Naive thymus-derived CD4-positive, alpha-beta T cell (primary cell): ENCODE measurements around the gene UBIAD1. TPM values are rescaled to one million over a fixed set of nuclear protein-coding genes. Genes with fewer than 3 reads are reported as not detected.

Experiments
- ATAC-seq: fragments of 150-1000 bp; cut with Tn5 transposase; 2 replicates; pipeline ENCODE4 v1.10.0; 2021; ENCODE audit warnings: mild to moderate bottlenecking, moderate library complexity
- CTCF ChIA-PET: fragments of 350-600 bp; sonication (Branson Sonifier 250); formaldehyde crosslinking; loops from one replicate; lab custom pipeline; 2021; ENCODE audit warnings: antibody characterized with exemption; lab: Charles Lee
- POLR2A ChIA-PET: fragments of 350-600 bp; sonication (Branson Sonifier 250); formaldehyde crosslinking; loops from one replicate; lab custom pipeline; 2021; ENCODE audit warnings: antibody characterized with exemption, inconsistent platforms; lab: Charles Lee
- DNase-seq, 9 donors: peaks; one replicate each; pipeline versions ENCODE4 v3.0.0 to v3.0.0-alpha.2; 2020 to 2022; ENCODE audit warnings: mixed read lengths in 1 of 9
- H3K27ac ChIP-seq: one replicate; pipeline ENCODE4 v1.7.0; 2013; ENCODE audit warnings: mild to moderate bottlenecking, low read depth, low read length, moderate library complexity
- H3K27me3 ChIP-seq, 2 donors: one replicate each; pipeline ENCODE4 v1.7.0; 2013; ENCODE audit warnings: low read length in 2 of 2, mild to moderate bottlenecking in 2 of 2, moderate library complexity in 2 of 2; ENCODE audit not compliant: control insufficient read depth in 2 of 2, insufficient read depth in 2 of 2
- H3K36me3 ChIP-seq, 3 experiments: 1 replicate in 2 of 3; 2 replicates in 1 of 3; pipeline ENCODE4 v1.7.0; 2013; ENCODE audit warnings: low read length in 3 of 3, mild to moderate bottlenecking in 3 of 3, moderate library complexity in 1 of 3; ENCODE audit not compliant: insufficient read depth in 3 of 3, control insufficient read depth in 2 of 3
- H3K4me1 ChIP-seq, 2 donors: one replicate each; pipeline ENCODE4 v1.7.0; 2013; ENCODE audit warnings: low read length in 2 of 2, mild to moderate bottlenecking in 2 of 2, moderate library complexity in 1 of 2; ENCODE audit not compliant: control insufficient read depth in 2 of 2, insufficient read depth in 2 of 2
- H3K4me3 ChIP-seq: 2 replicates; pipeline ENCODE4 v1.7.0; 2013; ENCODE audit warnings: mild to moderate bottlenecking, low read length
- H3K9me3 ChIP-seq, 3 experiments: 1 replicate in 2 of 3; 2 replicates in 1 of 3; pipeline ENCODE4 v1.7.0; 2013; ENCODE audit warnings: low read length in 3 of 3; ENCODE audit not compliant: control insufficient read depth in 2 of 3
- H3K27ac Mint-ChIP-seq, 9 donors: one replicate each; pipeline ENCODE4 v1.8.0; 2020 to 2022; ENCODE audit warnings: mixed read lengths in 9 of 9, mild to moderate bottlenecking in 8 of 9, moderate library complexity in 5 of 9, inconsistent platforms in 2 of 9
- H3K27me3 Mint-ChIP-seq, 5 donors: one replicate each; pipeline ENCODE4 v1.8.0; 2021 to 2022; ENCODE audit warnings: mixed read lengths in 5 of 5, mild to moderate bottlenecking in 1 of 5
- H3K36me3 Mint-ChIP-seq, 5 donors: one replicate each; pipeline ENCODE4 v1.8.0; 2020 to 2022; ENCODE audit warnings: mixed read lengths in 5 of 5, mild to moderate bottlenecking in 3 of 5, inconsistent platforms in 1 of 5
- H3K4me1 Mint-ChIP-seq, 7 donors: one replicate each; pipeline ENCODE4 v1.8.0; 2020 to 2022; ENCODE audit warnings: mixed read lengths in 7 of 7, mild to moderate bottlenecking in 3 of 7, inconsistent platforms in 1 of 7
- H3K4me3 Mint-ChIP-seq, 10 donors: one replicate each; pipeline ENCODE4 v1.8.0; 2020 to 2022; ENCODE audit warnings: mild to moderate bottlenecking in 10 of 10, mixed read lengths in 10 of 10, moderate library complexity in 6 of 10, inconsistent platforms in 2 of 10
- H3K9me3 Mint-ChIP-seq, 11 donors: one replicate each; pipeline ENCODE4 v1.8.0; 2020 to 2022; ENCODE audit warnings: mixed read lengths in 11 of 11, mild to moderate bottlenecking in 4 of 11, inconsistent platforms in 1 of 11, moderate library complexity in 1 of 11
- intact Hi-C, 2 donors: fragments of 100-400 bp; cut with micrococcal nuclease; formaldehyde crosslinking; loops; one replicate each; pipeline ENCODE4 v1.15.1; 2023
- polyA plus RNA-seq, 2 donors: library from polyadenylated mRNA; unstranded; fragments of 300-500 nt; fragmentation: Illumina TruSeq; gene quantifications; one replicate each; pipeline ENCODE4 v1.2.3, GENCODE V29; 2021
- total RNA-seq, 6 experiments: library from RNA in 5 of 6; stranded (reverse) in 5 of 6; gene quantifications; 1 replicate in 5 of 6; 2 replicates in 1 of 6; pipeline ENCODE4 v1.2.3 and lab custom pipeline; 2021 to 2026

Gene UBIAD1
- total and polyA plus RNA-seq, 7 experiments from 2014 or later, result 21.7 to 60.9 (median 38.3) TPM

- no peak for DNase-seq
- no peak for ATAC-seq
- Histone ChIP-seq H3K9me3 (no peaks in the 10 kb centered on the region), H3K27ac (no peak overlapping the region), H3K4me1 (peaks cover 0 to 5% of the 10 kb centered on the region in 2 donors), H3K27me3 (no peaks in the 10 kb centered on the region), H3K36me3 (no peaks in the 10 kb centered on the region), H3K4me3 (no peak overlapping the region)
- Mint-ChIP-seq H3K27ac (peak overlapping the region in 1 of 9 donors; percentile 47), H3K27me3 (peaks cover 0 to 7% (median 2%) of the 10 kb centered on the region in 5 donors), H3K9me3 (no peaks in the 10 kb centered on the region), H3K4me1 (peaks cover 2 to 8% (median 6%) of the 10 kb centered on the region in 7 donors), H3K4me3 (no peak overlapping the region), H3K36me3 (no peaks in the 10 kb centered on the region)
- CTCF ChIA-PET, result interaction anchor here (1.1 to 1.2 kb wide), 2 partner anchors 14 to 324 kb away, joined by 4 to 5 read pairs; no protein-coding TSS in a partner anchor
- POLR2A ChIA-PET, result no interaction called here
- intact Hi-C loops, result loop anchor here in 1 of 2 donors (2.0 kb wide), 1 partner anchor 75 kb away; no protein-coding TSS in a partner anchor
These were observed 48.9 kb downstream of the UBIAD1 start for GRCh38 chr1:11321656-11322491.

GRCh38 chr1:11324567-11325165 lies 51.7 kb downstream of the UBIAD1 start:
- no peak for DNase-seq
- H3K36me3 Mint-ChIP-seq, result no peaks in the 10 kb centered on the region
- no peak for ATAC-seq
- Histone ChIP-seq H3K27ac (no peak overlapping the region), H3K4me3 (no peak overlapping the region), H3K36me3 (no peaks in the 10 kb centered on the region), H3K27me3 (no peaks in the 10 kb centered on the region), H3K9me3 (no peaks in the 10 kb centered on the region), H3K4me1 (peaks cover 0 to 5% of the 10 kb centered on the region in 2 donors)
- peaks cover 2 to 8% (median 6%) of the 10 kb centered on the region in 7 donors for H3K4me1 Mint-ChIP-seq
- H3K27me3 Mint-ChIP-seq, result peaks cover 0 to 7% (median 5%) of the 10 kb centered on the region in 5 donors
- H3K4me3 Mint-ChIP-seq, result no peak overlapping the region
- CTCF ChIA-PET, result no interaction called here
- POLR2A ChIA-PET, result no interaction called here
- no peak overlapping the region for H3K27ac Mint-ChIP-seq
- intact Hi-C loops, result no loop called here
- no peaks in the 10 kb centered on the region for H3K9me3 Mint-ChIP-seq

DNA sequence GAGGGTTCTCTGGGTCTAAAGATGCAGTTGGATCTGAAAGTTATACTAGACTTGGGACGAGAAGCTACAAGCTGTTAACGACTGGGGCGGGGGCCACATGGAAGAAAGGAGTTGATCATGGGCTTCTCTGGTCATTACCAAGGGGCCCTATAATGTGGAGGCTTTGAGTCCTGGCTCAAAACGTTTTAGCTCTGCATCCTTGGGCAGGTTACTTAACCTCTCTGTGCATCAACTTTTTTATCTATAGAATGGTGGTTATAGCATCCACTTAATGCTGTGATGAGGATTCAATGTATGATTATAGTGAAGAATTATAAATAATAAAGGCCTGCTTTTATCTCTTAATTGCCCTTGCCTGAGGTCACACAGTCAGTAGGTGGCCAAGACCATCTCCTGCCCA lies 53.1 kb downstream of the UBIAD1 start:
- POLR2A ChIA-PET, result no interaction called here
- Histone ChIP-seq H3K4me1 (no peaks in the 10 kb centered on the region), H3K27ac (no peak overlapping the region), H3K4me3 (no peak overlapping the region), H3K27me3 (no peaks in the 10 kb centered on the region), H3K36me3 (no peaks in the 10 kb centered on the region), H3K9me3 (no peaks in the 10 kb centered on the region)
- CTCF ChIA-PET, result interaction anchor here (1.1 to 1.3 kb wide), 2 partner anchors 9 to 319 kb away, joined by 3 read pairs; no protein-coding TSS in a partner anchor
- Mint-ChIP-seq H3K4me1 (peaks cover 0 to under 1% (median 0%) of the 10 kb centered on the region in 7 donors), H3K27ac (no peak overlapping the region), H3K27me3 (peaks cover 0 to 3% (median 0%) of the 10 kb centered on the region in 5 donors), H3K9me3 (no peaks in the 10 kb centered on the region), H3K4me3 (no peak overlapping the region), H3K36me3 (no peaks in the 10 kb centered on the region)
- ATAC-seq (no peak), DNase-seq (no peak)
- intact Hi-C loops, result no loop called here

- intact Hi-C loops, result no loop called here
- ChIA-PET POLR2A (no interaction called here), CTCF (no interaction called here)
- no peaks in the 10 kb centered on the region for H3K36me3 ChIP-seq
- no peaks in the 10 kb centered on the region for H3K4me1 ChIP-seq
- Mint-ChIP-seq H3K4me1 (peaks cover 0 to 4% (median 0%) of the 10 kb centered on the region in 7 donors), H3K27ac (no peak overlapping the region), H3K36me3 (no peaks in the 10 kb centered on the region), H3K27me3 (peaks cover 0 to 4% (median 0%) of the 10 kb centered on the region in 5 donors), H3K4me3 (no peak overlapping the region), H3K9me3 (no peaks in the 10 kb centered on the region)
- no peaks in the 10 kb centered on the region for H3K9me3 ChIP-seq
- H3K27ac ChIP-seq, result no peak overlapping the region
- DNase-seq (no peak), ATAC-seq (no peak)
- H3K27me3 ChIP-seq, result no peaks in the 10 kb centered on the region
- no peak overlapping the region for H3K4me3 ChIP-seq
These were observed 55.4 kb downstream of the UBIAD1 start for GRCh38 chr1:11328444-11328843.

- DNase-seq, result no peak
- no peaks in the 10 kb centered on the region for H3K36me3 Mint-ChIP-seq
- Histone ChIP-seq H3K9me3 (no peaks in the 10 kb centered on the region), H3K4me1 (no peaks in the 10 kb centered on the region), H3K27ac (no peak overlapping the region), H3K36me3 (no peaks in the 10 kb centered on the region), H3K4me3 (no peak overlapping the region), H3K27me3 (no peaks in the 10 kb centered on the region)
- CTCF ChIA-PET, result no interaction called here
- H3K27ac Mint-ChIP-seq, result no peak overlapping the region
- POLR2A ChIA-PET, result no interaction called here
- H3K4me3 Mint-ChIP-seq, result no peak overlapping the region
- H3K27me3 Mint-ChIP-seq, result peaks cover 0 to 4% (median 0%) of the 10 kb centered on the region in 5 donors
- intact Hi-C loops, result loop anchor here in 1 of 2 donors (10.0 kb wide), 1 partner anchor 384 kb away; no protein-coding TSS in a partner anchor
- no peak for ATAC-seq
- no peaks in the 10 kb centered on the region for H3K9me3 Mint-ChIP-seq
- peaks cover 0 to 6% (median 0%) of the 10 kb centered on the region in 7 donors for H3K4me1 Mint-ChIP-seq
These were observed 57.4 kb downstream of the UBIAD1 start for GRCh38 chr1:11330411-11330810.

- DNase-seq (no peak), ATAC-seq (no peak)
- peaks cover 0 to 6% (median 0%) of the 10 kb centered on the region in 7 donors for H3K4me1 Mint-ChIP-seq
- peaks cover 0 to 4% (median 0%) of the 10 kb centered on the region in 5 donors for H3K27me3 Mint-ChIP-seq
- no peaks in the 10 kb centered on the region for H3K36me3 ChIP-seq
- no peaks in the 10 kb centered on the region for H3K9me3 Mint-ChIP-seq
- no peaks in the 10 kb centered on the region for H3K9me3 ChIP-seq
- H3K4me3 Mint-ChIP-seq, result no peak overlapping the region
- CTCF ChIA-PET, result interaction anchor here (0.6 kb wide), 1 partner anchor 322 kb away, joined by 4 read pairs; no protein-coding TSS in a partner anchor
- no peaks in the 10 kb centered on the region for H3K4me1 ChIP-seq
- no peak overlapping the region for H3K27ac ChIP-seq
- POLR2A ChIA-PET, result no interaction called here
- no peaks in the 10 kb centered on the region for H3K36me3 Mint-ChIP-seq
- intact Hi-C loops, result loop anchor here in 1 of 2 donors (10.0 kb wide), 1 partner anchor 384 kb away; no protein-coding TSS in a partner anchor
- no peaks in the 10 kb centered on the region for H3K27me3 ChIP-seq
- H3K27ac Mint-ChIP-seq, result peak overlapping the region in 3 of 9 donors; percentile 2 to 24 (median 21)
- no peak overlapping the region for H3K4me3 ChIP-seq
These were observed 58.3 kb downstream of the UBIAD1 start for GRCh38 chr1:11331036-11331944.
